Neural progenitor cell (in vitro differentiated cells): ENCODE data around the gene ZNF700. TPM values are rescaled to one million over a fixed set of nuclear protein-coding genes. Genes with fewer than 3 reads are reported as not detected.
A peak's percentile ranks its signal among the peaks of the same experiment; 100 is the strongest.
"Not testable (repeated sequence)": the region's sequence is repeated elsewhere in the genome, so short reads cannot be mapped to it uniquely, and the experiment has no call there.

Experiments
- DNase-seq: peaks from one replicate; pipeline ENCODE4 v3.0.0-alpha.2; 2016; ENCODE audit warnings: low spot score
- H2AFZ ChIP-seq: fragments of 200-600 bp; sonication (generic); replicated peaks from 2 replicates; pipeline ENCODE4 v1.6.1; 2016; ENCODE audit warnings: antibody characterized with exemption
- H3F3A ChIP-seq: fragments of 200-600 bp; sonication (generic); 2 replicates; pipeline ENCODE4 v1.6.1; 2016; ENCODE audit warnings: antibody characterized with exemption, low read depth
- H3K27ac ChIP-seq: fragments of 200-600 bp; sonication (generic); 2 replicates; pipeline ENCODE4 v1.5.1; 2016; ENCODE audit warnings: mild to moderate bottlenecking
- H3K27me3 ChIP-seq: fragments of 200-600 bp; sonication (generic); 2 replicates; pipeline ENCODE4 v1.6.1; 2016; ENCODE audit warnings: mild to moderate bottlenecking, moderate library complexity
- H3K36me3 ChIP-seq: fragments of 200-600 bp; sonication (generic); 2 replicates; pipeline ENCODE4 v1.5.1; 2016
- H3K4me1 ChIP-seq: fragments of 200-600 bp; sonication (generic); 2 replicates; pipeline ENCODE4 v1.6.1; 2016; ENCODE audit warnings: mixed run types
- H3K4me2 ChIP-seq: fragments of 200-600 bp; sonication (generic); 2 replicates; pipeline ENCODE4 v1.6.1; 2016
- H3K4me3 ChIP-seq: fragments of 200-600 bp; sonication (generic); 2 replicates; pipeline ENCODE4 v1.5.1; 2016
- H3K79me2 ChIP-seq: fragments of 200-600 bp; sonication (generic); 2 replicates; pipeline ENCODE4 v1.6.1; 2016; ENCODE audit warnings: low read depth
- H3K9ac ChIP-seq: fragments of 200-600 bp; sonication (generic); 2 replicates; pipeline ENCODE4 v1.6.1; 2016
- H3K9me3 ChIP-seq: fragments of 200-600 bp; sonication (generic); 2 replicates; pipeline ENCODE4 v1.5.1; 2016; ENCODE audit warnings: low read depth
- H4K20me1 ChIP-seq: fragments of 200-600 bp; sonication (generic); 2 replicates; pipeline ENCODE4 v1.6.1; 2016; ENCODE audit warnings: low read depth
- H3K27ac Mint-ChIP-seq: 3 replicates; pipeline ENCODE4 v1.8.0; 2021; ENCODE audit warnings: mixed read lengths
- H3K27me3 Mint-ChIP-seq: 2 replicates; pipeline ENCODE4 v1.8.0; 2022; ENCODE audit warnings: low read depth, mild to moderate bottlenecking, inconsistent platforms, moderate library complexity, mixed read lengths; ENCODE audit not compliant: insufficient read depth
- H3K36me3 Mint-ChIP-seq: 3 replicates; pipeline ENCODE4 v1.8.0; 2021; ENCODE audit warnings: mixed read lengths
- H3K4me1 Mint-ChIP-seq: 3 replicates; pipeline ENCODE4 v1.8.0; 2021; ENCODE audit warnings: mixed read lengths
- H3K4me3 Mint-ChIP-seq: 3 replicates; pipeline ENCODE4 v1.8.0; 2021; ENCODE audit warnings: mild to moderate bottlenecking, moderate library complexity, mixed read lengths
- H3K9me3 Mint-ChIP-seq: 3 replicates; pipeline ENCODE4 v1.8.0; 2020; ENCODE audit warnings: mixed read lengths
- CTCF ChIP-seq: fragments of 200-600 bp; sonication (generic); IDR thresholded peaks from 2 replicates; pipeline ENCODE4 v1.5.1; 2017; ENCODE audit warnings: antibody characterized with exemption, mild to moderate bottlenecking
- EZH2 ChIP-seq: fragments of 200-600 bp; sonication (generic); IDR thresholded peaks from 2 replicates; pipeline ENCODE4 v1.6.1; 2017; ENCODE audit warnings: antibody characterized with exemption, mild to moderate bottlenecking, moderate library complexity
- EZH2phosphoT487 ChIP-seq: fragments of 200-600 bp; sonication (generic); IDR thresholded peaks from 2 replicates; pipeline ENCODE4 v1.6.1; 2017; ENCODE audit warnings: antibody characterized with exemption
- total RNA-seq: library from RNA; depleted of rRNA; stranded (reverse); fragments of >200 nt; gene quantifications from 2 replicates; pipeline ENCODE4 v1.2.3, GENCODE V29; 2015; ENCODE audit warnings: low replicate concordance

The ZNF700 gene
- total RNA-seq, 1 donor from 2014 or later = 29.4 TPM

GRCh38 chr19:11921852-11922495, 2.9 kb upstream of the ZNF700 start:
- Mint-ChIP-seq H3K4me1 (peaks cover 16% of the 10 kb centered on the region), H3K4me3 (no peak overlapping the region), H3K27ac (no peak overlapping the region), H3K9me3 (peaks cover 46% of the 10 kb centered on the region), H3K36me3 (peaks cover 28% of the 10 kb centered on the region), H3K27me3 (peaks cover 3% of the 10 kb centered on the region)
- Histone ChIP-seq H3K4me2 (no peak overlapping the region), H3K4me1 (no peaks in the 10 kb centered on the region), H3F3A (peaks cover 17% of the 10 kb centered on the region), H3K79me2 (peaks cover 17% of the 10 kb centered on the region), H3K27me3 (no peaks in the 10 kb centered on the region), H3K36me3 (no peaks in the 10 kb centered on the region), H3K4me3 (no peak overlapping the region), H2AFZ (no peak overlapping the region), H3K9ac (no peak overlapping the region), H3K9me3 (peaks cover 6% of the 10 kb centered on the region), H3K27ac (no peak overlapping the region), H4K20me1 (no peaks in the 10 kb centered on the region)
- DNase-seq = no peak
- no peak for TF ChIP-seq EZH2phosphoT487
- no peak for TF ChIP-seq EZH2
- no peak for TF ChIP-seq CTCF

GRCh38 chr19:11925651-11926187, 812 bp downstream of the ZNF700 start:
- peak overlapping the region; percentile 40 for H3K27ac Mint-ChIP-seq
- not testable (repeated sequence) for H3K36me3 ChIP-seq, H3K27me3 Mint-ChIP-seq, H3K27me3 ChIP-seq, DNase-seq, H3K4me1 ChIP-seq, H4K20me1 ChIP-seq, H3K9me3 ChIP-seq
- Histone ChIP-seq H3K27ac (peak overlapping the region; percentile 94), H3K4me2 (peak overlapping the region; percentile 82), H3K4me3 (peak overlapping the region; percentile 83), H2AFZ (peak overlapping the region; percentile 84), H3K79me2 (peaks cover 51% of the 10 kb centered on the region), H3F3A (peaks cover 17% of the 10 kb centered on the region), H3K9ac (peak overlapping the region; percentile 79)
- H3K36me3 Mint-ChIP-seq = peaks cover 48% of the 10 kb centered on the region
- H3K4me1 Mint-ChIP-seq = peaks cover 16% of the 10 kb centered on the region
- H3K9me3 Mint-ChIP-seq = peaks cover 59% of the 10 kb centered on the region
- H3K4me3 Mint-ChIP-seq = peak overlapping the region; percentile 99

- H4K20me1 ChIP-seq = no peaks in the 10 kb centered on the region
- Mint-ChIP-seq H3K27me3 (peaks cover 4% of the 10 kb centered on the region), H3K4me1 (peaks cover 16% of the 10 kb centered on the region), H3K4me3 (no peak overlapping the region), H3K27ac (no peak overlapping the region), H3K36me3 (peaks cover 59% of the 10 kb centered on the region), H3K9me3 (peaks cover 67% of the 10 kb centered on the region)
- no peak overlapping the region for H3K4me2 ChIP-seq
- H3K27ac ChIP-seq = no peak overlapping the region
- peaks cover 17% of the 10 kb centered on the region for H3F3A ChIP-seq
- no peak overlapping the region for H2AFZ ChIP-seq
- no peaks in the 10 kb centered on the region for H3K36me3 ChIP-seq
- peaks cover 64% of the 10 kb centered on the region for H3K79me2 ChIP-seq
- no peaks in the 10 kb centered on the region for H3K4me1 ChIP-seq
- no peak for DNase-seq
- H3K9ac ChIP-seq = no peak overlapping the region
- H3K27me3 ChIP-seq = no peaks in the 10 kb centered on the region
- TF ChIP-seq EZH2phosphoT487 (no peak), CTCF (no peak), EZH2 (no peak)
- H3K4me3 ChIP-seq = no peak overlapping the region
- no peaks in the 10 kb centered on the region for H3K9me3 ChIP-seq
Observed at GRCh38 chr19:11927227-11927626, 2.3 kb downstream of the ZNF700 start.

GRCh38 chr19:11931051-11931450, 6.1 kb downstream of the ZNF700 start:
- no peak overlapping the region for H3K4me3 ChIP-seq
- H3K4me1 ChIP-seq = no peaks in the 10 kb centered on the region
- no peak overlapping the region for H2AFZ ChIP-seq
- no peaks in the 10 kb centered on the region for H3F3A ChIP-seq
- peaks cover 71% of the 10 kb centered on the region for H3K36me3 Mint-ChIP-seq
- no peak for DNase-seq
- H3K4me1 Mint-ChIP-seq = peaks cover 2% of the 10 kb centered on the region
- peaks cover 4% of the 10 kb centered on the region for H3K27me3 Mint-ChIP-seq
- H3K9me3 Mint-ChIP-seq = peaks cover 79% of the 10 kb centered on the region
- no peak overlapping the region for H3K27ac ChIP-seq
- TF ChIP-seq EZH2 (no peak), EZH2phosphoT487 (no peak), CTCF (no peak)
- H3K9me3 ChIP-seq = no peaks in the 10 kb centered on the region
- H4K20me1 ChIP-seq = no peaks in the 10 kb centered on the region
- H3K4me3 Mint-ChIP-seq = no peak overlapping the region
- no peaks in the 10 kb centered on the region for H3K36me3 ChIP-seq
- no peak overlapping the region for H3K27ac Mint-ChIP-seq
- no peak overlapping the region for H3K4me2 ChIP-seq
- no peaks in the 10 kb centered on the region for H3K27me3 ChIP-seq
- no peak overlapping the region for H3K9ac ChIP-seq
- peaks cover 89% of the 10 kb centered on the region for H3K79me2 ChIP-seq
